Stimulated activated naive CD4-positive, alpha-beta T cell (primary cell): ENCODE measurements around the gene PUSL1.

Source experiments
- DNase-seq, 6 experiments: peaks; one replicate each; lab custom pipeline; 2025; lab: John Stamatoyannopoulos, UW

PUSL1 gene

DNA sequence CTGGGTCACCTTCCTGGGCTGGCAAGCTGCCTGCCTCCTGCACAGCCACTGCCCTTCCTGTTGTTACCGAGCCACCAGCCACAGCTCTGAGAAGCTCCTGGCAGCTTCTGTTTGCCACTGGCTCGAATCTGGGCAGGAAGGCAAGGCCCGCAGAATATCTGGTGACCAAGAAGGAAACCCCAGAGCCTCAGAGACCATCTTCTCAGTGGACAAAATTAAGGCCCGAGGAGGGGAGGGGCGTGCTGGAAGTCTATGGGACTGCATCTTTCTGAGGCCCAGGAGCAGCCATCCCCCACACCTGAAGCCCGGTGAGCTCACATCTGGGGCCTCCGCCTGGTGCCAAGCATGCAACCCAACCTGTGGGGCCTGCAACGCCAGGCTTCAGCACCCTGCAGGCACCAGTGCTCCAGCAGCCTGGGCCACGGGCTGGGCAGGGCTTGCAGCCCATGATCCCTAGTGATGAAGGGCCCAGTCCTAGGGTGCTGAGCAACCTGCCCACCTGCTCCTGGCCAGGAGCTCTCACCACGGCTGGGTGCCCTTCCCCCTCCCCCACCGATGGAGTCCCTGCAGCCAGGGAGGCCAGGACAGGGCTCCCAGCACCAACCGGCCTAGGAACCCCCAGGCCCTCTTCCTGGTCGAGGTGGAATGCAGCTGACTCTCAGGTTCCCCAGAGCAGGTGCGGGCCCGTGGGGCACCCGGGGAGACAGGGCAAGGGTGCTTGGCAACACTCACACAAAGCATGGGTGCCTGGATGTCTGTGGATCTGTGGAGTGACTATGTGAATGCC is 17.1 kb downstream of the PUSL1 start:
- DNase-seq = peak in 1 of 6 experiments; percentile 63

GRCh38 chr1:1326075-1326605 is 17.7 kb downstream of the PUSL1 start:
- no peak for DNase-seq

GRCh38 chr1:1327291-1327690 is 18.9 kb downstream of the PUSL1 start:
- no peak for DNase-seq

DNA sequence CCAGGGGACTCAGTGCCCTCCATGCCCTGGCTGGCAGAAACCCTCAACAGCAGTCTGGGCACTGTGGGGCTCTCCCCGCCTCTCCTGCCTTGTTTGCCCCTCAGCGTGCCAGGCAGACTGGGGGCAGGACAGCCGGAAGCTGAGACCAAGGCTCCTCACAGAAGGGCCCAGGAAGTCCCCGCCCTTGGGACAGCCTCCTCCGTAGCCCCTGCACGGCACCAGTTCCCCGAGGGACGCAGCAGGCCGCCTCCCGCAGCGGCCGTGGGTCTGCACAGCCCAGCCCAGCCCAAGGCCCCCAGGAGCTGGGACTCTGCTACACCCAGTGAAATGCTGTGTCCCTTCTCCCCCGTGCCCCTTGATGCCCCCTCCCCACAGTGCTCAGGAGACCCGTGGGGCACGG is 19.9 kb downstream of the PUSL1 start:
- no peak for DNase-seq

GRCh38 chr1:1329304-1330210 is 21.2 kb downstream of the PUSL1 start:
- no peak for DNase-seq

- DNase-seq = no peak
Measured at GRCh38 chr1:1330366-1331067, 22.1 kb downstream of the PUSL1 start.

DNA sequence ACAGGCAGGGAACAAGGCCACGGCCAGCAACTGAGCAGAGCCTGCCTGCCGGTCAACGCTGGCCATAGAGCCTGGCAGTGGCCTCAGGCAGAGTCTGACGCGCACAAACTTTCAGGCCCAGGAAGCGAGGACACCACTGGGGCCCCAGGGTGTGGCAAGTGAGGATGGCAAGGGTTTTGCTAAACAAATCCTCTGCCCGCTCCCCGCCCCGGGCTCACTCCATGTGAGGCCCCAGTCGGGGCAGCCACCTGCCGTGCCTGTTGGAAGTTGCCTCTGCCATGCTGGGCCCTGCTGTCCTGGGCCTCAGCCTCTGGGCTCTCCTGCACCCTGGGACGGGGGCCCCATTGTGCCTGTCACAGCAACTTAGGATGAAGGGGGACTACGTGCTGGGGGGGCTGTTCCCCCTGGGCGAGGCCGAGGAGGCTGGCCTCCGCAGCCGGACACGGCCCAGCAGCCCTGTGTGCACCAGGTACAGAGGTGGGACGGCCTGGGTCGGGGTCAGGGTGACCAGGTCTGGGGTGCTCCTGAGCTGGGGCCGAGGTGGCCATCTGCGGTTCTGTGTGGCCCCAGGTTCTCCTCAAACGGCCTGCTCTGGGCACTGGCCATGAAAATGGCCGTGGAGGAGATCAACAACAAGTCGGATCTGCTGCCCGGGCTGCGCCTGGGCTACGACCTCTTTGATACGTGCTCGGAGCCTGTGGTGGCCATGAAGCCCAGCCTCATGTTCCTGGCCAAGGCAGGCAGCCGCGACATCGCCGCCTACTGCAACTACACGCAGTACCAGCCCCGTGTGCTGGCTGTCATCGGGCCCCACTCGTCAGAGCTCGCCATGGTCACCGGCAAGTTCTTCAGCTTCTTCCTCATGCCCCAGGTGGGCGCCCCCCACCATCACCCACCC is 22.9 kb downstream of the PUSL1 start, which contains the start of gene TAS1R3:
TSS of gene TAS1R3 (plus strand) at position 213 of the 898 bp plus-strand sequence. CDS start at position 279, 66 bp downstream.
- DNase-seq = no peak

GRCh38 chr1:1332031-1332755 is 23.8 kb downstream of the PUSL1 start:
- DNase-seq = no peak

DNA sequence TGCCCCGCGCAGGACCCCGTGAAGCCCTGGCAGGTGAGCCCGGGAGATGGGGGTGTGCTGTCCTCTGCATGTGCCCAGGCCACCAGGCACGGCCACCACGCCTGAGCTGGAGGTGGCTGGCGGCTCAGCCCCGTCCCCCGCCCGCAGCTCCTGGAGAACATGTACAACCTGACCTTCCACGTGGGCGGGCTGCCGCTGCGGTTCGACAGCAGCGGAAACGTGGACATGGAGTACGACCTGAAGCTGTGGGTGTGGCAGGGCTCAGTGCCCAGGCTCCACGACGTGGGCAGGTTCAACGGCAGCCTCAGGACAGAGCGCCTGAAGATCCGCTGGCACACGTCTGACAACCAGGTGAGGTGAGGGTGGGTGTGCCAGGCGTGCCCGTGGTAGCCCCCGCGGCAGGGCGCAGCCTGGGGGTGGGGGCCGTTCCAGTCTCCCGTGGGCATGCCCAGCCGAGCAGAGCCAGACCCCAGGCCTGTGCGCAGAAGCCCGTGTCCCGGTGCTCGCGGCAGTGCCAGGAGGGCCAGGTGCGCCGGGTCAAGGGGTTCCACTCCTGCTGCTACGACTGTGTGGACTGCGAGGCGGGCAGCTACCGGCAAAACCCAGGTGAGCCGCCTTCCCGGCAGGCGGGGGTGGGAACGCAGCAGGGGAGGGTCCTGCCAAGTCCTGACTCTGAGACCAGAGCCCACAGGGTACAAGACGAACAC is 24.5 kb downstream of the PUSL1 start:
- DNase-seq = no peak

GRCh38 chr1:1333551-1334241 is 25.3 kb downstream of the PUSL1 start:
- DNase-seq = no peak

DNA sequence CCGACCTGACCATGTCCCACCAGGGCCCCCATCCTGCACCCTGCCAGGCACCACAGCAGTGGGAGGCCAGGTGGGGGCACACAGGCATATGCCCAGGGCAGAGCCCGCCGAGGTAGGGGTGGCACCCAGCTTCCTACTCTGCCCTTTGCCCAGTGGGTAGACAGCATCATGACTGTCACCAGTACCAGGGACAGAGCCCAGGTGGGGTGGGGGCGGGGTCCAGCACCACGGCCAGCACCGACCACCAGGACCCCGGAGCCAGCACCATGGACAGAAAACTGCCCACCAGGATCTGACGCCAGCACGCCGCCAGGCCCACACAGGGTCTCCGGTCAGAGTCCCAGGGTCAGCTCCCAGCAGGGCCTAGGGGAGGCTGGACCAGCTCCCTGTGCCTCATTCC is 26.4 kb downstream of the PUSL1 start:
- DNase-seq = no peak

DNA sequence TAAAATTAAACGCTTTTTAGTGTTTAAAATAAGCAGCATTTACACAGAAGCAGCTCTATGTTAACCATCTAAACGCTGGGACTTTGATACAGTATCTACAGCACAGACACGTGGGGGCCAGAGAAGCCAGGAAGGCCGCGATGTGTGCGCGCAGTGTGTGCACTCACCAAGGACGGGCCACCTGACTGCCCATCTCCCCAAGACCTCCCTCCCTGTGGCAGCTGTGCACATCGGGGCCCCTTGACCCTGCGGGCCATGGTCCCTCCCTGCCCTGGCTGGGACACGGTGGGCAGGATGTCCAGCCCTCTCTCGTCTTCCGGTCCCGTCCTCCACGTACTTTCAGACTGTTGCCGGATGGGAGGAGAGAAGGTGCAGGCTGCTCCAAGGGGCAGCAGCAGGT is 26.9 kb downstream of the PUSL1 start:
- no peak for DNase-seq

- DNase-seq = no peak
Measured at GRCh38 chr1:1335792-1336248, 27.4 kb downstream of the PUSL1 start.

DNA sequence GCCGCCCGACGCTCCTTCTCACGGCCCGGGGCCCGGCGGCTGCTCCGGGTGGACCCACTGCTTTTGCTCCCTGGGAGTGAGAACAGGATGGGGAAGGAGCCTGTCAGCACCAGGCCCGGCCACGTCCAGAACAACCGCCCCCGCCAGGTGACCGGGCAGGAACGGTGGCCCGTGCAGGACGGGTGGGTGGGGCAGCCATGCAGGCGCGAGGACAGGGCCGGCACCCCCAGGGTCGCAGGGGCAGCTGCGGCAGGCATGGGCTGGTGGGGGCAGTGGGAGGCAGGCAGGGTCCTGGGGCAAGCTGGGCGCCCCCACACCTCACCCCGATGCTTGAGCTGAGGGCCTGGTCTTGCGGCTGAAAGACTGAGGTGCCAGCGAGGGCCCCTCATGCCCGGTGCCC is 28.0 kb downstream of the PUSL1 start:
- no peak for DNase-seq

GRCh38 chr1:1336931-1337792 is 28.8 kb downstream of the PUSL1 start:
- no peak for DNase-seq

DNA sequence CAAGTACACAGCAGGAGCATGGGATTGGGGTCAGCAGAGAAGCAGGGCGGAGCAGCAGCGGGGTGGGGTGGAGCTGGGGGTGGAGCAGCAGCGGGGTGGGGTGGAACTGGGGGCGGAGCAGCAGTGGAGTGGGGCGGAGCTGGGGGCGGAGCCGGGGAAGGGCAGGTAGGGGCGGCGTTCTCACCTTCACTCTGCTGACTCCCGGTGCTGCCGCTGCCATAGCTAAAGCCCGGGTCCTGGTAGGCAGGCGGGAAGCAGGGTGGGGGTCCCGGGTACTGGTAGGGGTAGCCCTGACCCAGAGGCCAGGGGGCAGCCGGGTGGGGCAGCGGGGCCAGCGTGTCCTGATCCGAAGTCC is 29.4 kb downstream of the PUSL1 start:
- DNase-seq = peak in 5 of 6 experiments; percentile 13 to 28 (median 18)

DNA sequence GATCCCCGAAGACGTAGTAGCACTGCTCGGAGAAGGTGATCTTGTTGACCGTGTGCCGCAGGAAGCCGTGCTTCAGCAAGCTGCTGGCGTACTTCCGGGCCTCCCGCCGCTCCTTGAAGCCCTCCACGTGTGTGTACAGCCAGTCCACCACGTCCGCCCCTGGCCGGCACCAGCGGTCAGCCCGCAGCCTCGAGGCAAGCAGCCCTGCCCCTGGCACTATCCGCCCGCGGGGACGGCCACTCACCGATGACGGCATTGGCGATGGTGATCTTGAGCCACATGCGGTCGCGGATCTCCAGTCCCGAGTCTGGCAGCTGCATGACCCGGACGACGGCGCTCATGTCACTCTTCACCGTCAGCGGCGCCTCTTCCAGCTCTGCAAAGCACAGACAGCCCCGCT is 29.9 kb downstream of the PUSL1 start:
- no peak for DNase-seq

DNA sequence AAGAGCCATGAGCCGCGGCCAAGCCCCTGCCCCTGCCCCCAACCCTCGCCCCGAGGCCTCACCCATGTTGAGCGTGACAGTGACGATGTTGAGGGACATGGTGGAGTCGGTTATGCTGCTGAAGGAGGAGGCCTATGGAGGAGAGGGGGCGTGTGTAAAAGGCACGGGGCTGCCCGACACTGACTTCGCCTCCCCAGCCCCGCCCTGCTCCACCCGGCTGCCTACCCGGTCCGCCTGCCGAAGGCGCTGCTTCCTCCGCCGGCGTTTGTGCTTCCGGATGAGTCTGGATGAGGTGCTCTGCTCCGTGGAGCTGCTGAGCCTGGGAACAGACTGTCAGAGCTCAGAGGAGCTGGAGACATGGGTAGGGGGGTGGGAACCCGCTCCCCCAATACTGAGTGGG is 31.8 kb downstream of the PUSL1 start:
- no peak for DNase-seq
